ENCODE data around the gene SAMD4B. TPM values are rescaled to one million over a fixed set of nuclear protein-coding genes. Genes with fewer than 3 reads are reported as not detected.
A peak's percentile ranks its signal among the peaks of the same experiment; 100 is the strongest.

SAMD4B gene
- total and polyA plus RNA-seq, 9 donors: 59.0 to 139 (median 110) TPM

- H3K36me3 ChIP-seq: no peaks in the 10 kb centered on the region
- no peak overlapping the region for H3K4me3 ChIP-seq
- WGBS, 3 donors: 95 to 100% (median 96%) methylated on average over 1 of the region's 1 CpG
- intact Hi-C loops (cut with DNase I): no loop called here
- TF ChIP-seq CTCF (IDR thresholded peaks at IDR 0.05) (no peak), EP300 (IDR thresholded peaks at IDR 0.05) (no peak), POLR2A (IDR thresholded peaks at IDR 0.05) (no peak)
- no peaks in the 10 kb centered on the region for H3K9me3 ChIP-seq
- H3K27ac ChIP-seq: no peak overlapping the region
- peaks cover 5% of the 10 kb centered on the region for H3K4me1 ChIP-seq (ENCODE audit: insufficient read depth)
- DNase-seq: no peak
- no peaks in the 10 kb centered on the region for H3K27me3 ChIP-seq
These were observed 23.3 kb downstream of the SAMD4B start for GRCh38 chr19:39365531-39365930.

GRCh38 chr19:39369200-39369599 lies 27.0 kb downstream of the SAMD4B start:
- 68 to 82% (median 77%) methylated on average over 2 of the region's 2 CpGs for WGBS, 3 donors

GRCh38 chr19:39370735-39371134 lies 28.5 kb downstream of the SAMD4B start:
- Histone ChIP-seq H3K4me3 (no peak overlapping the region), H3K36me3 (no peaks in the 10 kb centered on the region), H3K27me3 (no peaks in the 10 kb centered on the region), H3K27ac (no peak overlapping the region), H3K4me1 (ENCODE audit: insufficient read depth) (peaks cover 12% of the 10 kb centered on the region), H3K9me3 (no peaks in the 10 kb centered on the region)
- no peak for TF ChIP-seq POLR2A (IDR thresholded peaks at IDR 0.05)
- intact Hi-C loops (cut with DNase I): no loop called here
- DNase-seq: no peak
- 89 to 95% (median 89%) methylated on average over 5 of the region's 5 CpGs for WGBS, 3 donors

More at GRCh38 chr19:39369200-39369599, 27.0 kb downstream of the SAMD4B start:
- no peaks in the 10 kb centered on the region for H3K36me3 ChIP-seq
- no peak overlapping the region for H3K27ac ChIP-seq
- H3K9me3 ChIP-seq: no peaks in the 10 kb centered on the region
- peaks cover 12% of the 10 kb centered on the region for H3K4me1 ChIP-seq (ENCODE audit: insufficient read depth)
- no peak overlapping the region for H3K4me3 ChIP-seq
- DNase-seq: no peak
- H3K27me3 ChIP-seq: no peaks in the 10 kb centered on the region
- intact Hi-C loops (cut with DNase I): no loop called here
- no peak for TF ChIP-seq CTCF (IDR thresholded peaks at IDR 0.05)
- no peak for TF ChIP-seq EP300 (IDR thresholded peaks at IDR 0.05)

GRCh38 chr19:39372047-39372802 lies 30.0 kb downstream of the SAMD4B start:
- no peaks in the 10 kb centered on the region for H3K36me3 ChIP-seq
- peak; percentile 87 to 92 (median 91) for DNase-seq
- intact Hi-C loops (cut with DNase I): no loop called here

More at GRCh38 chr19:39372047-39372802, 30.0 kb downstream of the SAMD4B start:
- Histone ChIP-seq H3K4me1 (ENCODE audit: insufficient read depth) (peaks cover 12% of the 10 kb centered on the region), H3K27me3 (no peaks in the 10 kb centered on the region), H3K9me3 (no peaks in the 10 kb centered on the region), H3K4me3 (no peak overlapping the region), H3K27ac (peak overlapping the region; percentile 46 to 86)
- TF ChIP-seq POLR2A (IDR thresholded peaks at IDR 0.05): peak; percentile 21
- TF ChIP-seq CTCF (IDR thresholded peaks at IDR 0.05): no peak
- TF ChIP-seq EP300 (IDR thresholded peaks at IDR 0.05): no peak
- WGBS, 3 donors: 5 to 13% (median 6%) methylated on average over 8 of the region's 8 CpGs
